Dermis microvascular lymphatic vessel endothelial cell (primary cell): Measurements from ENCODE around the gene RB1. TPM values are rescaled to one million over a fixed set of nuclear protein-coding genes. Genes with fewer than 3 reads are reported as not detected.
"Not testable (repeated sequence)": the region's sequence is repeated elsewhere in the genome, so short reads cannot be mapped to it uniquely, and the experiment has no call there.

ENCODE experiments used
- DNase-seq, 2 donors: peaks; one replicate each; pipeline versions ENCODE4 v3.0.0 to v3.0.0-alpha.2; 2010; ENCODE audit warnings: low read depth in 2 of 2
- total RNA-seq: library from RNA; depleted of rRNA; stranded (reverse); fragments of >200 nt; gene quantifications from 2 replicates; pipeline ENCODE4 v1.2.1, GENCODE V29; 2014

The RB1 gene
- total RNA-seq, 1 donor from 2014 or later, result 24.4 TPM

GRCh38 chr13:48404952-48405351, 101.4 kb downstream of the RB1 start:
- DNase-seq, result no peak

DNA sequence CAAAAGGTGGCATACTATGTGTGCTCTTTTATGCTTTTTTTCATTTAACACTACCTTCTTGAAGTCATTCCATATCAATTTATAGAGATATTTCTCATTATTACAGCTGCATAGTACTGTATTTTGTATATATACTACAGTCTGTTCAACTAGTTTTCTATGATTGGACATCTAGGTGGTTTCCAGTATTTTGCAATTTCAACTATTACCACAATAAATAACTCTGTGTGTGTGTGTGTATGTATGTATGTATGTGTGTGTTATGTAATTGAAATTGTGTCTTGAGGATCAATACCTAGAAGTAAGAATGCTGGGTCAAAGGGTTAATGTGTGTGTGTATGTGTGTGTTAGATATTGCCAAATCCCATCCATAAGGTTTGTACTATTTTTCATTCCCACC, 102.3 kb downstream of the RB1 start:
- no peak for DNase-seq

- DNase-seq, result peak in 1 of 2 donors; percentile 50
Observed at GRCh38 chr13:48410199-48410598, 106.6 kb downstream of the RB1 start.

GRCh38 chr13:48411147-48411794, 107.7 kb downstream of the RB1 start:
- DNase-seq, result peak in 1 of 2 donors; percentile 24

- peak in 1 of 2 donors; percentile 44 for DNase-seq
Observed at GRCh38 chr13:48411841-48412531, 108.4 kb downstream of the RB1 start.

- peak in 1 of 2 donors; percentile 87 for DNase-seq
Observed at GRCh38 chr13:48412881-48413351, 109.4 kb downstream of the RB1 start, which contains the start of gene LPAR6. Gene LPAR6 (minus strand): TSS chr13:48413113. CDS start chr13:48412423, 690 bp downstream.

GRCh38 chr13:48414501-48414900, 111.0 kb downstream of the RB1 start:
- no peak for DNase-seq

DNA sequence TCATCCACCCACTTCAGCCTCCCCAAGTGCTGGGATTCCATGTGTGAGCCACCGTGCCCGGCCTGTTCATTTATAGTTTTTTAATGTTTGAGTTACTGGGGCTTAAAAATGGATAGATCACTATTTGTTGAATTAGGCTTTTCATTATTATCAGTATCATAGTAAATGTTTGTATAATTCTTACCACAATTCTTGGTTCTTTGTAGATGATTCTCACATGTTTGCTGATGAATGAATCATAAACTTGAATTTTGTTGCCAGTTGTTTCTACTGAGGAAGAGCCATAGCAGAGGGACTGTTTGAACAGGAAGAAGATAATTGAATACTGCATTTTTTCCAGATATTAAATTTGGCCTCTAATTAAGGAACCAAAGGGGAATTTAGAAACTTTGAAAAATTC, 112.0 kb downstream of the RB1 start:
- no peak for DNase-seq

DNA sequence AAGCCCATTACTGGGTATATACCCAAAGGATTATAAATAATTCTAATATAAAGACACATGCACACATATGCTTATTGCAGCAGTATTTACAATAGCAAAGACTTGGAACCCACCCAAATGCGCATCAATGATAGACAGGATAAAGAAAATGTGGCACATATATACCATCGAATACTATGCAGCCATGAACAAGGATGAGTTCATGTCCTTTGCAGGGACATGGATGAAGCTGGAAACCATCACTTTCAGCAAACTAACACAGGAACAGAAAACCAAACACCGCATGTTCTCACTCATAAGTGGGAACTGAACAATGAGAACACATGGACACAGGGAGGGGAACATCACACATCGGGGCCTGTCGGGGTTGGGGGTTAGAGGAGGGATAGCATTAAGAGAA, 118.5 kb downstream of the RB1 start:
- DNase-seq, result not testable (repeated sequence)

GRCh38 chr13:48424212-48424611, 120.7 kb downstream of the RB1 start:
- no peak for DNase-seq

- DNase-seq, result no peak
Observed at GRCh38 chr13:48426052-48426451, 122.5 kb downstream of the RB1 start.

- not testable (repeated sequence) for DNase-seq
Observed at GRCh38 chr13:48426755-48427298, 123.3 kb downstream of the RB1 start.

DNA sequence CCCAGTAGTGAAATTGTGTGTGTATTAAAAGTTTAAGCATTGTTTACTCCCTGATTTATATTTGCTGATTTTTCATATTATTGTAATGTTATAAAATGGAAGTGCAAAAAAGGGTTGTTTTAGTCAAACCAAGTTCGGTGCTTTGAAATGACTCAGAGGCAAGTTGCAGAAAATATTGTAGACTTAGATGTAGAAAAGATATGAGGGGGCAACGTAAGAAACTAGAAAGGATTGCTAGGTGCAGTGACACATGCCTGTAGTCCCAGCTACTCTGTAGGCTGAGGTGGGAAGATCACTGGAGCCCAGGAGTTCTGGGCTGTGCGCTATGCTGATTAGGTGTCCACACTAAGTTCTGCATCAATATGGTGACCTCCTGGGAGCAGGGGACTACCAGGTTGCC, 125.5 kb downstream of the RB1 start:
- DNase-seq, result no peak

- DNase-seq, result no peak
Observed at GRCh38 chr13:48429886-48430285, 126.3 kb downstream of the RB1 start.

DNA sequence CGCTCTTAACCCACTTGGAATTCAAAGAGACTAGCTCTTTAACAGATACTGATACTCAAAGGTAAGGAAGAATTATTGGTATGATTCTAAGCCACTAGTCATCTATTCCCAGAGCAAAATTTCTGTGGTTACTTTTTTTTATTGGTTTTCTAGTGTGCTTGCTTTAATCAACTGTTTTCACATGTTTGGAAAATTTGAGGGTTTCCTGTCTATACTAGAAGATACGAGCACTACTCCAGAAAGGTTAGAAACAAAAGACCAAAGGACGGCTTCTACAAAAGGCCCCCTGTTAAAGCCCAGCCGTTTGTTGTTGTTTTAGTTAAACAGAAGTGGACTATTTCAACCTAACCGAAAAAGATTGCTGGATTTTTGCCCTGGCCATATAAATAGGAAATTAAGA, 127.9 kb downstream of the RB1 start:
- peak; percentile 23 to 77 for DNase-seq

DNA sequence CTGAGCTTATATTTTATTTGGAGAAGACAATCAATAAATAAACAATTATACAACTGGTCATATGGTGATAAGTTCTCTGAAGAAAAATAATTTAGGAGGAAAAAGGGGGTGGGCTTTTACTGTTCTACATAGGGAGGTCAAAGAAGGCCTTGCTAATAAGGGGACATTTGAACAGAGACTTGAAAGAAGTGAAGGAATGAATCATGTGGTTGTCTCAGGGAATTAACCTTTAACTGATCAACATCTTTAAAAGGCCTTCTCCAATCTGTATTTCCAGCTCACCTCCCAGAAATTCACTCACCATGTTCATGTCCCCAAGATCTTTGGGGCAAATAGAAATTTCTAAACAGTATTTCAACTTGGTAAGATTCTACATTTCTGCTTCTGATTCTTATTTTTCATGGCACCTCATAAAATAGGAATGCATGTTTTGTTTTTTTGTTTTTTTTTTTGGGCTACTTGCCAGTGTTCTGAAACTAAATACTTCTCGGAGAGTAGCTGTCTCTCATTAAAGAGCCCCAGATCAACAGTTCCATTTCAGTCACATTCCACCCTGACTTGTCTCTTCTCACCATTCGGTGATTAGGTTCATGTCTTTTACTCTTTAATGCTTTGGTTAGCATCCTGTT, 128.6 kb downstream of the RB1 start:
- DNase-seq, result peak in 1 of 2 donors; percentile 49

GRCh38 chr13:48434200-48434599, 130.6 kb downstream of the RB1 start:
- DNase-seq, result no peak

- DNase-seq, result peak in 1 of 2 donors; percentile 13
Observed at GRCh38 chr13:48436661-48437288, 133.2 kb downstream of the RB1 start.

DNA sequence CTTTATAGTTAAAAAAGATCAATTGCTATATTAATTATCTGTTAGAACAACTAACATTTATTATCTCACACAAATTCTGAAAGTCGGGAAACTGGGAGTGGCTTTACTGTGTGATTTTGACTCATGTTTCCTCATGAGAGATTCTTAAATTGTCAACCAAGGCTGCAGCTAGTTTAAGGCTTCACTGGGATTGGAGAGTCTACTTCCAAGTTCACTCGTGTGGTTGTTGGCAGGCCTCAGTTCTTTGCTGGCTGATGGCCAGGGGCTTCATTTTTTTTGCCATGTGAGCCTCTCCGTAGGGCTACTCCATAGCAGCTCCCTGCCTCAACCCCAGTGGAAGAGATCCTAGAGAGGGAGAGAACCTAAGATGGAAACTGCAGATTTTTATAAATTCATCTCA, 133.8 kb downstream of the RB1 start:
- DNase-seq, result peak in 1 of 2 donors; percentile 69

DNA sequence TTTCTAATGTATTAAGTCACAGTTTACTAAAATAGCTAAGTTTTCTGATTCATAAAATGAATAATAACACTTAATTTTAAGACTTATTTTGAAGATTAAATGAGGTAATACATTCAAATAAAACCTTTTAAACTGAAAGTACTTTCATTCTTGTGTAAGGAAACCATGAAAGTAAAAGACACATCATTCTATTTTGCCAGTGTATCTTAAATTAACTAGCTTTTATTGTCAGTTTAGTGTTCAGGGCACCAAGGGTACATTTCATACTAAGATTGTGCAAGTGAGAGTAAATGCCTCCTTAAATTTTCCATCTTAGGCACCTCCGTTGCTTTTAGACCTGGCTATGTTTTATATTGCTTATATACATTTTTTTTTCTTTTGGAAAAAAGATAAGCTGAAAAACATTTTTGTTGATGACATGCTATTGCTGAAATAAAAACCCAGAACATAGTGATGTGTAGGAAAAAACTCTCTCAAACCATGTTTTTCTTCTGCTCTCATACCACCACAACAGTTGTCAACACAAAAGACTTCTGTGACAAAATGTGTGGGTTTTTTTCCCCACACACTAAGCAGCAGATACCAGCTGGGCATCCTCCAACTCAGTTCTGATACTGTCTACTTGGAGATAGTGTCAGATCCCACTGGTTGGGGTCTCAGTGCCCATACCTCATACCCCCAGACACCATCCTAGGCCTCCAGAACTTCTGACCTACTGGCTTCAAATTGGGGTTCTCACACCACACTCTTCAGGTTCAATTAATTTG, 140.1 kb downstream of the RB1 start:
- peak in 1 of 2 donors; percentile 27 for DNase-seq

DNA sequence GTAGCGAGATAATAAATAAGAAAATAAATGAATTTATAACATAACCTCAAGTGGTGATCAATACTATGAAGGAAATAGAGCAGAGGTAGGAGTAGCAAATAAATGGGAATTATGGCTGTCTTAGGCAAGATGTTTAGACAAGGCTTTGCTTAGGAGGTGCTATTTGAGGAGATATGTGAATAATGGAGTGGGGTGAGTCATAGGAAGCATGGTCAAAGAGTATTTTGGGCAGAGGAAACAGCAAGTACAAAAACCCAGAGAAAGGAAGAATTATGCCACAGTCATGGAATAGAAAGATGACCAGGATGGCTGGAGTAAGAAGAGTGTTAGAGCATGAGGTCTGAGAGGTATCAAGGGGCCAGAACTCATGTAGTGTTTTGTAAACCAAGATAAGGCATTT, 142.9 kb downstream of the RB1 start:
- peak; percentile 26 to 85 for DNase-seq
